SJSA1 (cell line): ENCODE data around the gene CD300LB. TPM values are rescaled to one million over a fixed set of nuclear protein-coding genes. Genes with fewer than 3 reads are reported as not detected.
"Not testable (repeated sequence)": the region's sequence is repeated elsewhere in the genome, so short reads cannot be mapped to it uniquely, and the experiment has no call there.

Experiments
- DNase-seq, 2 experiments: peaks; one replicate each; pipeline ENCODE4 v3.0.0-alpha.2; 2015 to 2020; ENCODE audit warnings: low spot score in 2 of 2, low read depth in 1 of 2
- H3K27ac ChIP-seq: fragments of 250-450 bp; sonication (Bioruptor Pico); 2 replicates; pipeline ENCODE4 v1.5.1; 2020; ENCODE audit warnings: mild to moderate bottlenecking, moderate library complexity
- H3K27me3 ChIP-seq: fragments of 250-450 bp; sonication (Bioruptor Pico); replicated peaks from 2 replicates; pipeline ENCODE4 v1.5.1; 2020; ENCODE audit warnings: mild to moderate bottlenecking, moderate library complexity
- H3K36me3 ChIP-seq: fragments of 250-450 bp; sonication (Bioruptor Pico); 2 replicates; pipeline ENCODE4 v1.5.1; 2020; ENCODE audit warnings: mild to moderate bottlenecking
- H3K4me1 ChIP-seq: fragments of 250-450 bp; sonication (Bioruptor Pico); replicated peaks from 2 replicates; pipeline ENCODE4 v1.6.1; 2021; ENCODE audit warnings: mild to moderate bottlenecking
- H3K4me3 ChIP-seq: fragments of 250-450 bp; sonication (Bioruptor Pico); 2 replicates; pipeline ENCODE4 v1.5.1; 2020; ENCODE audit warnings: mild to moderate bottlenecking
- H3K9me3 ChIP-seq: fragments of 250-450 bp; sonication (Bioruptor Pico); replicated peaks from 2 replicates; pipeline ENCODE4 v1.5.1; 2020; ENCODE audit warnings: mild to moderate bottlenecking
- total RNA-seq: library from RNA; depleted of rRNA; stranded (reverse); fragments of >200 nt; shearing (Covaris generic); gene quantifications from 2 replicates; pipeline ENCODE4 v1.2.3, GENCODE V29; 2014

Gene CD300LB
- total RNA-seq, 1 experiment from 2014 or later, result not detected

DNA sequence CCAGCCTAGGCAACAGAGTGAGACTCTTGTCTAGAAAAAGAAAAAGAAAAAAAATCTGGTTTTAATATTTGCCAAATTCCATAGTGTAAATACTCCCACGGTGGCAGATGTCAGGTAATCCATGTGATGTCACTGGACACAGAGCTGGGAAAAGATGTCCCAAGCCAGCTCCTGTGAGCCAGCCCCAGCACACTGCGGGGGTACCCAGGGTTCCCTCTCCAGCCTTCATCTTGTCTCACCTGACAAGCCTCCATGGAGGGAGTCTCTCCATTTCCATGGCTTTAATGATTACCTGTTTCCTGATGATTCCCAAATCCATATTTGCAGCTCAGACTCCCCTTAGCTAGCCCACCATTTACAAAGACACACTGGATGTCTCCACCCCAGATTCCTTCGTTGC is 4.6 kb downstream of the CD300LB start:
- H3K27ac ChIP-seq, result no peak overlapping the region
- H3K4me1 ChIP-seq, result no peaks in the 10 kb centered on the region
- peaks cover 29% of the 10 kb centered on the region for H3K27me3 ChIP-seq
- H3K36me3 ChIP-seq, result no peaks in the 10 kb centered on the region
- DNase-seq, result peak in 1 of 2 experiments; percentile 21
- H3K9me3 ChIP-seq, result 0 out of 2 replicates have a peak, but pooled peaks cover 2% of the 10 kb centered on the region
- no peak overlapping the region for H3K4me3 ChIP-seq

DNA sequence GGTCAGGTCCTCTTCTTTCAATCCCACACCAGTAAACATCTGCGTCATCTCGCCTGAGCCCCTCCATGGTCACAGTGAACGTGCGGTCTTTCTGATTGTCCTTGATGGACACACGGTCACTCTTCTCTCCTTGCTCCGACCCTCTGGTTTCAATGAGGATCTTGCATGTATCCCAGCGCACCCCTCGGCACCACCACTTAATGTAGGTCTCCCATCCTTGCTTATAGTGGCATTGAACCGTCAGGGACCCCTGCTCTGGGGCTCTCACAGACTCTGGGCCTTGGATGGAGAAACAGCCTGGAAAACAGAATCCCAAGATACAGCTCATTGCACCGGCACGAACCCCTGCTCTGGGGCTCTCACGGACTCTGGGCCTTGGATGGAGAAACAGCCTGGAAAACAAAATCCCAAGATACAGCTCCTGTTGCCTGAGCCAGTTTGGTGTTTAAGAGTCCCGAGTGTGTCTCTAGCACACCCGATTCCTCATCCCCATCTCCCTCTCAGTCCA is 5.4 kb downstream of the CD300LB start:
- Histone ChIP-seq H3K27ac (no peak overlapping the region), H3K27me3 (peaks cover 28% of the 10 kb centered on the region), H3K36me3 (no peaks in the 10 kb centered on the region), H3K9me3 (0 out of 2 replicates have a peak, but pooled peaks cover 2% of the 10 kb centered on the region), H3K4me1 (no peaks in the 10 kb centered on the region), H3K4me3 (no peak overlapping the region)
- peak in 1 of 2 experiments; percentile 31 for DNase-seq

DNA sequence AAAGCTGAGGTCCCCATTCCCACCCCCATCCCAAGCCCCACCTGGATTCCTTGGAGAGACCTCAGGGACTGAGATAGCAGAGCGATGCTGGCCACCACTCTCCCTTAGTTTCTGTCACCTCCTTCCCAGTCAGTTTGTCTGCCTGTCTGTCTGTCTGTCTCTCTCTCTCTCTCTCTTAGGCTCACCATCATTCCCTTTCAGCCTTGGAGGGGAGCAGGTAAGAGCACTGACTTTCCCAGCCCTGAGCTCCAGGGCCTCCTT is 5.9 kb downstream of the CD300LB start:
- peak in 1 of 2 experiments; percentile 37 for DNase-seq
- Histone ChIP-seq H3K27me3 (peaks cover 28% of the 10 kb centered on the region), H3K36me3 (no peaks in the 10 kb centered on the region), H3K9me3 (0 out of 2 replicates have a peak, but pooled peaks cover 2% of the 10 kb centered on the region), H3K27ac (no peak overlapping the region), H3K4me1 (no peaks in the 10 kb centered on the region), H3K4me3 (no peak overlapping the region)

DNA sequence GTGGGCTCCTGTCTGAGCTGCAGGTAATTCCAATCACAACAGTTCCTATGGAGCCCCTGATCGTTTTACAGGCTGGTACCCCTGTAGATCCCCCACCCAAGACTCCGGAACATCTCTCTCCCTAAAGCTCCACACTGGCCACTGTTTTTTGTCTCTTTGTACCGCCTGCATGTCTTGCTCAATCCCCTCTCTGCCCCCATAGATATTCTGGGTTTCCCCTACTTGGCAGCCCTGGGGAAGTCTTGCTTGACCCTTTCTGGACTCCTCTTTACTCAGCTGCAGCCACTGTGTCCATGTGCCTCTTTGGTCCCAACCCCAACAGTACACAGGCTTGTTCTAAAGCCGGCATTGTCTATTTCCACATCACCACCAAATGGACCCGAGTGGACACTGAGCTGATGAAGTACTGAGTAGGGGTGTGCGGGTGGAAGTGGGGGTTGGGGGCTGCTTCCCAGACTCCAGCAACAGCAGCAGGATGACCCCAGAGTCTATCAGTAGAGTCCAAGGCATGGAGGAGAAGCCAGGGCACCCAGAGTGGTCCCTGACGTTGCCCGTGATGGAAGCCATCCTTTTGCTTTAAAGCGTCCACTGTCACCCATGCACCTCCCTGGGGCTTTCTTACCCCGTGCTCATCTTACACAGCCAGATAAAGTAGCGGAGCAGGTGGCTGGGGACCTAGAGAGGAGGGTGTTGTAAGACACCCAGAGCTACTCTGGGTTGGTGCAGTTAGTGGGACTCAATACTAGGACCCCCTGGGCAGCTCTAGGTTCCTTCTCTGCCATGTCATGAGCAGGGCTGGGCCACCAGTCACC is 6.4 kb downstream of the CD300LB start:
- no peak overlapping the region for H3K27ac ChIP-seq
- H3K27me3 ChIP-seq, result peaks cover 24% of the 10 kb centered on the region
- H3K36me3 ChIP-seq, result no peaks in the 10 kb centered on the region
- 0 out of 2 replicates have a peak, but pooled peaks cover 2% of the 10 kb centered on the region for H3K9me3 ChIP-seq
- no peaks in the 10 kb centered on the region for H3K4me1 ChIP-seq
- DNase-seq, result peak in 1 of 2 experiments; percentile 37
- H3K4me3 ChIP-seq, result no peak overlapping the region

DNA sequence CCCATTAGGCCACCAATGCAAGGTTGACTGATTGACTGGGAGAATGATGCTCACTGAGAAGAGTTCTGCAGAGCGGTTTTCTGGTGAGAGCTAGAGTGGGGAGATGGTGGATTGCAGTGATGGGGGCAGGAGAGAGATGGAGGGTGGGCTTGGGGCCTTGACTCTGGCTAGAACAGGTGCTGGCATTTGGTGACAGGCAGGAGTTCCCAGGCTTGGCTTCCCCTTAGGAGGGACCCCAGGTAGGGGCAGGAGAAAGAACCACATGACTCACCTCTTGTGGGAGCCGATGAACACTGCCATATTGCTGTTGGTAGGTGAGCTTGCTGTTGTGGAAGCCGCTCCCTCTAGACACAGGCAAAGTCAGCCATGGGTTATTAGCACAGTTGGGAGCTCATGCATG is 8.0 kb downstream of the CD300LB start:
- peaks cover 16% of the 10 kb centered on the region for H3K27me3 ChIP-seq
- peak in 1 of 2 experiments; percentile 35 for DNase-seq

DNA sequence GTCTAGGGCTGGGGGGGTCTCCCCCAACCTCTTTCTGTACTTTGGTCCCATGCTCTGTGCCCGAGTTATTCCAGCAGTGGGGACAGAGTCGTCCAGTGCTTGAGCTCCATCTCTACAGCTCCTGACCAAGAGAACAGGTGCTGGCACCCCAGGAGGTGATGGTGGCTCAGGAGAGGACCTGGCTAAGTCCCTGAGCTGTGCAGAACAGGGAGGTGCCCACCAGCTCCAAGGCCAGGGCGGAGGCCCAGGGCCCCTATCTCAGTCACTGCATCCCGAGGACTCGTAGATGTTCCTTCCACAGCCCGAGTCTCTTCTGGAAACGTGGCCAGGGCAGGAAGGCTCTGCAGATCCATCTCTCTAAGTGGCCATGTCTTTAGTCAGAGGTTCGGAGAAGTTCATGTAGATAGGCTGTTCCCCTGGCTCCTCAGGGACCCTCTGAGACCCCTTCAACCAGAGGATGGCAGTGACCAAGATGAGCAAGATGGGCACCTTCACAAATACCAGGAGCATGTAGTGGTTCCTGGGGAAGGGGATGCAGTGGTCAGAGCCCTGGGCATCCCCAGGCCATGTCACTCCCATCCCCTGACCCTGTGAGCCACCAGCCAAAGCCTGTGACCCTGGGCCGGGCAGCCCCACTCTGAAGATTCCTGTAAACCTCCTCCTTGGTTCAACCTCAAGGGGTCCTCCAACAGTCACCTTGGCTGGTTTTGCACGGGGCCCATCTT is 8.7 kb downstream of the CD300LB start:
- Histone ChIP-seq H3K27me3 (peaks cover 9% of the 10 kb centered on the region), H3K27ac (no peak overlapping the region), H3K9me3 (0 out of 2 replicates have a peak, but pooled peaks cover 2% of the 10 kb centered on the region), H3K4me3 (no peak overlapping the region), H3K4me1 (no peaks in the 10 kb centered on the region), H3K36me3 (no peaks in the 10 kb centered on the region)
- DNase-seq, result peak in 1 of 2 experiments; percentile 39

More for the DNA sequence above, 8.0 kb downstream of the CD300LB start:
- Histone ChIP-seq H3K9me3 (0 out of 2 replicates have a peak, but pooled peaks cover 2% of the 10 kb centered on the region), H3K4me3 (no peak overlapping the region), H3K4me1 (no peaks in the 10 kb centered on the region), H3K36me3 (no peaks in the 10 kb centered on the region), H3K27ac (no peak overlapping the region)

DNA sequence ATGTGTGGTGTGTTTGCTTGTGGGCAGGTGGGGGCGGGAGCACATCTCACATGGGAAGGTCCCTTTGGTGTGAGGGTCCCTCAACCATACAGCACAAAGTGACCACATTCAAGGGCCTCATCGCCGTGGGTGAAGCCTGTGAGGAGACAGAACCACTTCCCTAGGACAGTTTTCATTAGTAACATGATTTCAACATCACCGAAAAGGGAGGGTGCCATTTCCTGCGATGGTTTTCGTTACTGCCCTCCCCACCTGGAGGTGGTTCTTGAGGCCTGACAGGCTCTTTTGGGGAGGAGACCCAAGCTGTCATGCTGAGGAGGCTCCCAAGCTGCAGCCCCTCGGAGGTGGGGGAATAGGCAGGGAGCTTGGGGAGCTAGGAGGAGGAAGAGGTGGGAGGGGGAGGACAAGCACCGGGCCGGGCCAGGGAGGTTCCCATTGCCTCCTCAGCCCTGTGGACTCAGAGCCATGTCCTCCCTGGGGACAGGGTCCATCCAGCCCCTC is 9.5 kb downstream of the CD300LB start:
- Histone ChIP-seq H3K9me3 (0 out of 2 replicates have a peak, but pooled peaks cover 2% of the 10 kb centered on the region), H3K36me3 (no peaks in the 10 kb centered on the region), H3K27me3 (peaks cover 6% of the 10 kb centered on the region), H3K4me1 (no peaks in the 10 kb centered on the region), H3K27ac (no peak overlapping the region), H3K4me3 (no peak overlapping the region)
- peak in 1 of 2 experiments; percentile 40 for DNase-seq

DNA sequence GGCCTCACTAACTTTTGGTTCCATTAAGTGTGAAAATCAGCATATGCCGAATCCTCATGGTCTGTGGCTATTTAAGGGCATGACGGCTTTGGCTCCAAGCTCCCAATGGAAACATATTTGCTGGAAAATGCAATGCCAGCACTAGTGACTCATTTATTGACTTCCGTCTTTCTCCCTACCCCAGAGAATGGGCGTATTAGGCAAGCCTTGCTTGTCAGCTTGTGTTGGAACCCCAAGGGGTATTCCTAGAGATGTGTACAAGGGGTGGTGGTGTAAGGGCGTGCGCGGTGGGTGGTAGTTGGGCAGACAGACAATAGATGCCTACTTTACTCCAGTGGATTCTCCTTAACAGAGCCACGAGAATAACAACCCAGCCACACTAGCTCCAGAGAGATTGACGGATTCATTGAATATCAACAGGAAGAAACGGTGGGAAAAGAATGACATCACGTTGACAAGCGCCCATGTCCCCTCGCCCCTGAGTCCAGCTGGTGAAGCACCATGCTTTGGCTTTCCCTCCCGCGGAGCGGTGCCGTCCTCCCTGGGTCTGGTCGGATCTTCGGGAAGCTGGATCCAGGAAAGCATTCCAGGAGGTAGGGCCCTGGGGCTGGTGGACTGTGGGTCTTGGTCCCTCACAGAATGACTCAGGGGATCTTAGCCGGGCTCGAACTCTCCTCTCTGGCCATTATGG is 10.3 kb downstream of the CD300LB start:
- Histone ChIP-seq H3K4me3 (no peak overlapping the region), H3K36me3 (no peaks in the 10 kb centered on the region), H3K27me3 (peaks cover 6% of the 10 kb centered on the region), H3K27ac (no peak overlapping the region), H3K4me1 (no peaks in the 10 kb centered on the region), H3K9me3 (0 out of 2 replicates have a peak, but pooled peaks cover 2% of the 10 kb centered on the region)
- peak in 1 of 2 experiments; percentile 44 for DNase-seq

DNA sequence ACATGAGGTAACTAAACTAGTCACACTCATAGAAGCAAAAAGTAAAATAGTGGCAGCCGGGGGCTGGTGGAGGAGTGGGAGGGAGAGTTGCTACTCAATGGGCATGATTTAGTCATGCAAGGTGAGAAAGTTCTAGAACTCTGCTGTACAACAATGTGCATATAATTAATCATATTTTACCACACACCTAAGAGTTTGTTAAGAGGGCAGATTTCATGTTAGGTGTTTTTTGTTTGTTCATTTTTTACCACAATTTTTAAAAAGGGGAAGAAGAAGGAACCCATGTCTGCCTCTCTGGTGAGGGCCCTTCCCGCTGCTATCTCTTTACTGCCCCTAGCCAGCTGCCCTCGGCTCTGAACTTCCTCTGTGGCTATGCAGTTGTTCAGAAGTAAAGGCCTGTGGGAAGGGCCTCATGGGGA is 11.2 kb downstream of the CD300LB start:
- DNase-seq, result no peak

DNA sequence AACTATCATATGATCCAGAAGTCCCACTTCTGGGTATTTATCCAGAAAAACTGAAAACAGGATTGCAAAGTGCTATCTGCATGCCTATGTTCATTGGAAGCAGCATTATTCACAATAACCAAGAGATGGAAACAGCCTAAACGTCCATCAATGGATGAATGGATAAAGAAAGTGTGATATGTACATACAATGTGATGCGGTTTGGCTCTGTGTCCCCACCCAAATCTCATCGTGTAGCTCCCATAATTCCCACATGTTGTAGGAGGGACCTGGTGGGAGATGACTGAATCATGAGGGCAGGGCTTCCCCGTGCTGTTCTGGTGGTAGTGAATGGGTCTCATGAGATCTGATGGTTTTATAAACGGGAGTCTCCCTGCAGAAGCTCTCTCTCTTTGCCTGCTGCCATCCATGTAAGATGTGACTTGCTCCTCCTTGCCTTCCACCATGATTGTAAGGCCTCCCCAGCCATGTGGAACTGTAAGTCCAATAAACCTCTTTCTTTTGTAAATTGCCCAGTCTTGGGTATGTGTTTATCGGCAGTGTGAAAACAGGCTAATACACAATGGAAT is 12.8 kb downstream of the CD300LB start:
- H3K27me3 ChIP-seq, H3K27ac ChIP-seq, H3K36me3 ChIP-seq, DNase-seq, H3K9me3 ChIP-seq, H3K4me1 ChIP-seq, H3K4me3 ChIP-seq: not testable (repeated sequence)

More for the DNA sequence above, 11.2 kb downstream of the CD300LB start:
- Histone ChIP-seq H3K36me3 (no peaks in the 10 kb centered on the region), H3K4me1 (no peaks in the 10 kb centered on the region), H3K27ac (no peak overlapping the region), H3K4me3 (no peak overlapping the region), H3K9me3 (peaks cover 2% of the 10 kb centered on the region; the same call in 1 of the 2 replicates), H3K27me3 (peaks cover under 1% of the 10 kb centered on the region)

DNA sequence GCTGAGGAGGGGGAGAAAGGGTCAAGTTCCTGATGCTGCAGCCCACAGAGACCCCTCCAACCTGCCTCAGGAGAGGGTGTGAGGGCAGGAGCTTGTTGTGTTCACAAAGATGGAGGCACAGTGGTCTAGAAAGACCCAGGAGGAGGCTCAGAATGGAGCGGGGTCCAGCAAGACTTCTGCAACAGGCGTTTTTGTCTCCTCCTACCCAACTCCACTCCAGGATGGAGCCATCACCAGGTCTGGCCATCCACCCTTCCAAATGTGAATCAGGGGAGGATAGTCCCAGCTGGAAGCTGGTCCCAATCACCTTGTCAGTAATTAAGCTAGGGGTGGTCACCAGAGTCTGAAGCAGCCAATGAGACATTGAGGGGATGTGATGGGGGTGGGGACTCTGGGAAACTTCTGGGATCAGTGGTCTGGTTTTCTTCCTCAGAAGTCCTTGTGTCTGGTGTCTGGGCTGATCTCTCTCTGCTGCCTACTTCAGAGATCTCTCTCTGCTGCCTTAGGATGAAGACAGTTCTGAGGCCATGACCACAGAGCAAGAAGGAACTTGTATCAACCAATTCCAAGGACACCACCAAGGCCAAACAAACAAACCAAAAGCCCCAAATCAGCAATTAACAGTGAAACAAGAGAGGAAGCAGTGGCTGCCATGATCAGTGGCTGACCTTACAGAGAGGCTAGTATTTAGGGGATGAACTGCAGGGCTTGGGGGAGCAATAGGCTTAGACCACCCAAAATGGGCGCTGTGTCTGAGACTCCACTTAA is 14.5 kb downstream of the CD300LB start:
- no peak overlapping the region for H3K4me3 ChIP-seq
- DNase-seq, result no peak
- no peak overlapping the region for H3K27ac ChIP-seq

DNA sequence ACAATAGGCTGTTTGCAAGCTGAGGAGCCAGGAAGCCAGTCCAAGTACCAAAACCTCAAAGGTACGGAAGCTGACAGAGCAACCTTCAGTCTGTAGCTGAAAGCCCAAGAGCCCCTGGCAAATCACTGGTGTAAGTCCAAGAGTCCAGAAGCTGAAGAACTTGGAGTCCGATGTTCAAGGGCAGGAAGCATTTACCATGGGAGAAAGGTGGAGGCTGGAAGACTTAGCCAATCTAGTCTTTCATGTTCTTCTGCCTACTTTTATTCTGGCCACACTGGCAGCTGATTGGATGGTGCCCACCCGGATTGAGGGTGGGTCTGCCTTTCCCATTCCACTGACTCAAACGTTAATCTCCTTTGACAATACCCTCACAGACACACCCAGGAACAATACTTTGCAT is 15.3 kb downstream of the CD300LB start:
- H3K9me3 ChIP-seq, result peaks cover 2% of the 10 kb centered on the region; the same call in 1 of the 2 replicates
- no peak for DNase-seq
- H3K4me1 ChIP-seq, result no peaks in the 10 kb centered on the region
- no peaks in the 10 kb centered on the region for H3K27me3 ChIP-seq
- H3K27ac ChIP-seq, result no peak overlapping the region
- no peak overlapping the region for H3K4me3 ChIP-seq
- H3K36me3 ChIP-seq, result no peaks in the 10 kb centered on the region

More for the DNA sequence above, 14.5 kb downstream of the CD300LB start:
- Histone ChIP-seq H3K27me3 (no peaks in the 10 kb centered on the region), H3K9me3 (peaks cover 2% of the 10 kb centered on the region; the same call in 1 of the 2 replicates), H3K36me3 (no peaks in the 10 kb centered on the region), H3K4me1 (no peaks in the 10 kb centered on the region)
